Esophagus muscularis mucosa (tissue), 4 donors: Measurements from ENCODE around the gene ABLIM3. TPM values are rescaled to one million over a fixed set of nuclear protein-coding genes. Genes with fewer than 3 reads are reported as not detected.

Experiments
- DNase-seq: peaks from one replicate; pipeline ENCODE4 v3.0.0-alpha.2; 2017; ENCODE audit errors: extremely low spot score
- H3K27ac ChIP-seq, 4 donors: fragments of 200-600 bp; sonication (generic); replicated peaks in 1 of 4; 1 replicate in 3 of 4; 2 replicates in 1 of 4; pipeline ENCODE4 v1.5.1; 2016 to 2019; ENCODE audit warnings: mild to moderate bottlenecking in 1 of 4
- H3K27me3 ChIP-seq, 4 donors: fragments of 200-600 bp; sonication (generic); one replicate each; pipeline versions ENCODE4 v1.5.1 to v1.6.0; 2016 to 2019
- H3K36me3 ChIP-seq, 4 donors: fragments of 200-600 bp; sonication (generic); one replicate each; pipeline ENCODE4 v1.5.1; 2016 to 2019
- H3K4me1 ChIP-seq, 4 donors: fragments of 200-600 bp; sonication (generic); one replicate each; pipeline ENCODE4 v1.5.1; 2016 to 2019
- H3K4me3 ChIP-seq, 4 donors: fragments of 200-600 bp; sonication (generic); 1 replicate in 2 of 4; 2 replicates in 2 of 4; pipeline ENCODE4 v1.5.1; 2016 to 2019; ENCODE audit warnings: mild to moderate bottlenecking in 4 of 4, moderate library complexity in 1 of 4
- H3K9me3 ChIP-seq, 4 donors: fragments of 200-600 bp; sonication (generic); 1 replicate in 3 of 4; 2 replicates in 1 of 4; pipeline ENCODE4 v1.5.1; 2016 to 2019
- EP300 ChIP-seq: sonication (generic); formaldehyde crosslinking; IDR thresholded peaks from one replicate; pipeline ENCODE4 v1.6.1; 2017; ENCODE audit warnings: antibody characterized with exemption
- POLR2A ChIP-seq: fragments of 450-650 bp; IDR thresholded peaks from one replicate; pipeline ENCODE4 v1.6.1; 2017; ENCODE audit warnings: antibody characterized with exemption, moderate library complexity, mild to moderate bottlenecking, low read depth
- POLR2AphosphoS5 ChIP-seq, 2 donors: sonication (generic); formaldehyde crosslinking; IDR thresholded peaks; one replicate each; pipeline ENCODE4 v1.6.1; 2017; ENCODE audit warnings: antibody characterized with exemption in 2 of 2
- WGBS: methylation state at CpG from one replicate; pipeline ENCODE4 v1.1.5; 2018; 5-methylcytosine and 5-hydroxymethylcytosine counted together
- intact Hi-C: fragments of 100-400 bp; cut with DNase I; formaldehyde crosslinking; loops from one replicate; pipeline ENCODE4 v1.15.1; 2023
- total RNA-seq, 4 donors: library from RNA; depleted of rRNA; stranded (reverse); fragments of >200 nt; gene quantifications; one replicate each; pipeline versions ENCODE4 v1.1.0 to v1.2.1, GENCODE V29; 2016
- TF ChIP-seq, protein P1 (sequence below), 3 experiments: fragments of 200-600 bp in 2 of 3; fragments of 450-650 bp in 1 of 3; sonication (generic) in 2 of 3; IDR thresholded peaks; one replicate each; pipeline ENCODE4 v1.5.1; 2017 to 2019; ENCODE audit warnings: antibody characterized with exemption in 3 of 3, mild to moderate bottlenecking in 2 of 3, moderate library complexity in 1 of 3

ABLIM3 gene
- 10 to 100 TPM; 40.9 to 64.5 (median 45.8) TPM for total RNA-seq

DNA sequence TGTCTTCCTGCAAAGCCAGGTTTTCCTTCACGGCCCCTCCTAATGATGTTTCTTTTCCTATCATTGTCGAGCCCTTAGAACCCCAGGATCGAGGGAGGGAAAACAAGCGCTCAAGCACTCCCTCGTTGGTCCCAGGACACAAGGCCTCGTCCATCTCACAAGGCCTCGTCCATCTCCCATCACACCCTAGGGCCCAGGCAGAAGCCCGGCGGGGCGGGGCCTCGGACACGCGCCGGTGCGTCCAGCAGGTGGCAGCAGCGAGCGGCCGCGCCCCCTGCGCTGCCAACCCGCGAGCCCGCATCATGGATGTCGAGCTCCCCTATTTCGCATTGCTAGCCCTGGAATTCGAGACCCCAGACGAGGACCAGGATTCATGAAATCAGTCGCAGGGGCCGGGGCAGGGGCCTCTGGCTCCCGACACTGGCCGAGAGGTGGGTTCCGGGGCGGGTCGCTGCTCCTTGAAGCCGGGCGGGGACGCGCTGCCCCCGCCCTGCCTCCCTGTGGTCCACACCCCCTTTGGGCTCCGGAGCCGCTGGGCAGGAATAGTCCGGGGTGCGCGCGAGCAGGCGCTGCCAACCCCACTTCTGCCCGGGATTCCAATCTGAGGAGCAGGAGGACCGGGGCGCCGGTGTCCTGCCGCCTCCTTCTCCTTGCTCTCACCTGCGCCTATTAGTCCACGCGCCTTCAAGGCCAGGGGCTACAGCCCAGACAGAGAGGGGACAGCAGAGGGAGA is at the start of gene ABLIM3:
Gene ABLIM3, plus strand, starts transcription at position 270 of the 733 bp plus-strand sequence. CDS start 603 bp downstream, outside the sequence.
- peak within 1 kb of the TSS; percentile 75 to 85 (median 79) for H3K27ac ChIP-seq
- no peaks in the 10 kb centered on the region for H3K27me3 ChIP-seq
- intact Hi-C loops = loop anchor here (1.0 to 5.0 kb wide), 2 partner anchors 88 to 131 kb away; partner anchors contain the start of gene AFAP1L1
- 20% methylated on average over 11 of the region's 54 CpGs for WGBS
- TF ChIP-seq POLR2A = no peak
- TF ChIP-seq, protein P1, sequence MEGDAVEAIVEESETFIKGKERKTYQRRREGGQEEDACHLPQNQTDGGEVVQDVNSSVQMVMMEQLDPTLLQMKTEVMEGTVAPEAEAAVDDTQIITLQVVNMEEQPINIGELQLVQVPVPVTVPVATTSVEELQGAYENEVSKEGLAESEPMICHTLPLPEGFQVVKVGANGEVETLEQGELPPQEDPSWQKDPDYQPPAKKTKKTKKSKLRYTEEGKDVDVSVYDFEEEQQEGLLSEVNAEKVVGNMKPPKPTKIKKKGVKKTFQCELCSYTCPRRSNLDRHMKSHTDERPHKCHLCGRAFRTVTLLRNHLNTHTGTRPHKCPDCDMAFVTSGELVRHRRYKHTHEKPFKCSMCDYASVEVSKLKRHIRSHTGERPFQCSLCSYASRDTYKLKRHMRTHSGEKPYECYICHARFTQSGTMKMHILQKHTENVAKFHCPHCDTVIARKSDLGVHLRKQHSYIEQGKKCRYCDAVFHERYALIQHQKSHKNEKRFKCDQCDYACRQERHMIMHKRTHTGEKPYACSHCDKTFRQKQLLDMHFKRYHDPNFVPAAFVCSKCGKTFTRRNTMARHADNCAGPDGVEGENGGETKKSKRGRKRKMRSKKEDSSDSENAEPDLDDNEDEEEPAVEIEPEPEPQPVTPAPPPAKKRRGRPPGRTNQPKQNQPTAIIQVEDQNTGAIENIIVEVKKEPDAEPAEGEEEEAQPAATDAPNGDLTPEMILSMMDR (IDR thresholded peaks at IDR 0.05) = peak; percentile 79 to 96 (median 89)
- peak; percentile 49 to 57 for TF ChIP-seq POLR2AphosphoS5 (IDR thresholded peaks at IDR 0.05)
- TF ChIP-seq EP300 = no peak
- peak within 1 kb of the TSS; percentile 70 to 84 (median 83) for H3K4me3 ChIP-seq
- peak; percentile 94 for DNase-seq
- H3K36me3 ChIP-seq = no peaks in the 10 kb centered on the region
- H3K4me1 ChIP-seq = peaks cover 19 to 40% (median 37%) of the 10 kb centered on the region in 4 donors
- no peaks in the 10 kb centered on the region for H3K9me3 ChIP-seq

DNA sequence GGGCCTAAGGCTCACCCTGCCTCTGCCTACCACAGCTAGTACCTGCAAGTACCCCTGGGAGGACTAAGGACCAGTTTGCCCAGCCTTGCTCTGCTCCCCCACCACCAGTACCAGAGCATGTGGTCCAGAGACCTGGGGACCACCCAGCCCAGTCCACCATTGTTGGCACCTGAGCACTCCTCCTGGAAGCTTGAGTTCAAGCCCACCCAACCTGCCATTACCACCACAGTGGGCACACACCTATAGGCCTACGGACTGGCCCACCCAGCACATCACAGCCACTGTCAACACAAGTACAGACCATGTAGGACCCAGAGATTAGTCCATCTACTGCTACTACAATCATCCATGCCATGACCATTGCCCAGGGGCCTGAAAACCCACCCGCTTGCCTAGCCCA is 47.7 kb upstream of the ABLIM3 start:
- 50% methylated on average over 2 of the region's 2 CpGs for WGBS
- H3K9me3 ChIP-seq = peaks cover 0 to 23% (median 8%) of the 10 kb centered on the region in 4 donors
- H3K36me3 ChIP-seq = no peaks in the 10 kb centered on the region
- H3K27me3 ChIP-seq = no peaks in the 10 kb centered on the region
- no peak overlapping the region for H3K27ac ChIP-seq
- no peak overlapping the region for H3K4me3 ChIP-seq
- no peaks in the 10 kb centered on the region for H3K4me1 ChIP-seq
- intact Hi-C loops = no loop called here
- TF ChIP-seq POLR2AphosphoS5 (IDR thresholded peaks at IDR 0.05) (no peak), EP300 (no peak), POLR2A (no peak)
- TF ChIP-seq, protein P1 (IDR thresholded peaks at IDR 0.05) = no peak
- no peak for DNase-seq

DNA sequence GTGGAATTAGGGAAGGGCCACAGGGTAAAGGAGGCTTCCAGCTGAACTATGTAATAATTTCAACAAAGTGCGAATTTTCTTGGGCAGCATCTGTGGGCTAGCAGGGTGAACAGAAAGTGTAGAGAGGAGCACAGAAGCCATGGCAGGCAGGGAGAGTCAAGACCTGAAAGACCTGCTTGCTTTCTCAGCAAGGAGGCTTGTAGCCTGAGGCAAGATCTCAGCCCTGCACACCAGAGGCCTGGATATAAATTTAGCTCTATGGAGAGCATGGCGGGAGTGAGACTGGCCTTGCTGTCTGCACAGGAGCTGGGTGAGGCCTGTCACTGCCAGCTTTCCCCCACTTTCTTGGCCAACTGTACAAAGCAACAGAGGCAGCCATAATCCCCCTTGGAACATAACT is 46.3 kb upstream of the ABLIM3 start:
- Histone ChIP-seq H3K4me3 (no peak overlapping the region), H3K27me3 (no peaks in the 10 kb centered on the region), H3K36me3 (no peaks in the 10 kb centered on the region), H3K9me3 (peaks cover 0 to 30% (median 14%) of the 10 kb centered on the region in 4 donors), H3K27ac (no peak overlapping the region), H3K4me1 (no peaks in the 10 kb centered on the region)
- WGBS = 66% methylated on average over 2 of the region's 2 CpGs
- intact Hi-C loops = no loop called here
- TF ChIP-seq POLR2A (no peak), POLR2AphosphoS5 (IDR thresholded peaks at IDR 0.05) (no peak), EP300 (no peak)
- TF ChIP-seq, protein P1 (IDR thresholded peaks at IDR 0.05) = no peak
- no peak for DNase-seq

DNA sequence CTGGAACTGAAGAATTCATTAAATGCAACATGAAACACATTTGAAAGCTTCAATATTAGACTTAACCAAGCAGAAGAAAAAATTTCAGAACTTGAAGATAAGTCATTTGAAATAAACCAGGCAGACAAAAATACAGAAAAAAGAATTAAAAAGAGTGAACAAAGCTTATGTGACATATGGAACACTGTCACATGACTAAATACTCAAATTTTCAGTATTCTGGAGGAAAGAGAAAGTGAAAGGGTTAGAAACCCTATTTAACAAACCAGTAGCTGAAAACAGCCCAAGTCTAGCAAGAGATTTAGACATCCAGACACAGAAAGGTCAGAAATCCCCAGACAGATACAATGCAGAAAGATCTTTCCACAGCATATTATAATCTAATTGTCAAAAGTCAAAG is 41.4 kb upstream of the ABLIM3 start:
- no peaks in the 10 kb centered on the region for H3K27me3 ChIP-seq
- no peak for TF ChIP-seq EP300
- no peak for TF ChIP-seq POLR2A
- TF ChIP-seq POLR2AphosphoS5 (IDR thresholded peaks at IDR 0.05) = no peak
- TF ChIP-seq, protein P1 (IDR thresholded peaks at IDR 0.05) = no peak
- no peaks in the 10 kb centered on the region for H3K4me1 ChIP-seq
- no peak overlapping the region for H3K27ac ChIP-seq
- no peaks in the 10 kb centered on the region for H3K36me3 ChIP-seq
- intact Hi-C loops = no loop called here
- DNase-seq = no peak
- peaks cover 0 to 39% (median 22%) of the 10 kb centered on the region in 4 donors for H3K9me3 ChIP-seq
- H3K4me3 ChIP-seq = no peak overlapping the region
